HEK293 (cell line): ENCODE measurements around the gene IL20RA.
A peak's percentile ranks its signal among the peaks of the same experiment; 100 is the strongest.

Source experiments
- CTCF ChIA-PET: fragments of 350-600 bp; formaldehyde crosslinking; extraction: SDS; loops from one replicate; lab custom pipeline; 2021; ENCODE audit warnings: antibody characterized with exemption; lab: Yijun Ruan, JAX
- POLR2A ChIA-PET: fragments of 300-600 bp; formaldehyde crosslinking; extraction: SDS; loops from one replicate; lab custom pipeline; 2020; ENCODE audit warnings: antibody characterized with exemption, inconsistent platforms; lab: Yijun Ruan, JAX
- H3K27ac ChIP-seq: fragments of 200-500 bp; sonication (Bioruptor generic); 2 replicates; pipeline ENCODE4 v1.5.1; 2014; ENCODE audit warnings: low read depth, low read length, control low read depth, inconsistent platforms; ENCODE audit errors: extremely low read depth
- H3K36me3 ChIP-seq, 2 experiments: fragments of 200-500 bp in 1 of 2; sonication (Bioruptor generic) in 1 of 2; 1 replicate in 1 of 2; 2 replicates in 1 of 2; pipeline ENCODE4 v1.5.1; 2014 to 2017; ENCODE audit warnings: inconsistent platforms in 2 of 2, low read length in 2 of 2; ENCODE audit not compliant: control insufficient read depth in 2 of 2, insufficient read depth in 1 of 2
- H3K4me1 ChIP-seq: fragments of 200-500 bp; sonication (Bioruptor generic); 2 replicates; pipeline ENCODE4 v1.5.1; 2014; ENCODE audit warnings: mild to moderate bottlenecking, low read length, inconsistent platforms; ENCODE audit not compliant: control insufficient read depth, insufficient read depth
- H3K4me3 ChIP-seq: 2 replicates; pipeline ENCODE4 v1.5.1; 2011; ENCODE audit warnings: low read depth, mild to moderate bottlenecking, control low read depth, low read length, moderate library complexity
- H3K9me3 ChIP-seq: fragments of 200-500 bp; sonication (Bioruptor generic); 2 replicates; pipeline ENCODE4 v1.5.1; 2014; ENCODE audit warnings: low read depth, low read length, inconsistent platforms; ENCODE audit not compliant: control insufficient read depth, insufficient read depth
- EGR2 ChIP-seq: fragments of 450-650 bp; formaldehyde crosslinking; IDR thresholded peaks from 2 replicates; pipeline ENCODE4 v1.5.1; 2016; ENCODE audit warnings: low read depth, missing biosample characterization, missing genetic modification characterization
- ELK4 ChIP-seq: IDR thresholded peaks from 2 replicates; pipeline ENCODE4 v1.6.1; 2011; ENCODE audit warnings: mild to moderate bottlenecking, low read depth, low read length, borderline replicate concordance
- GLI2 ChIP-seq: fragments of 450-650 bp; formaldehyde crosslinking; IDR thresholded peaks from 2 replicates; pipeline ENCODE4; 2017; ENCODE audit warnings: missing biosample characterization, missing genetic modification characterization, low read depth, borderline replicate concordance
- GLIS2 ChIP-seq: fragments of 450-650 bp; formaldehyde crosslinking; IDR thresholded peaks from 2 replicates; pipeline ENCODE4 v1.5.1; 2016; ENCODE audit warnings: missing biosample characterization, missing genetic modification characterization
- HOXC10 ChIP-seq: sonication (generic); formaldehyde crosslinking; IDR thresholded peaks from 2 replicates; pipeline ENCODE4 v1.8.1; 2023; ENCODE audit warnings: mild to moderate bottlenecking, missing genetic modification reagents
- KLF9 ChIP-seq: fragments of 450-650 bp; formaldehyde crosslinking; IDR thresholded peaks from 2 replicates; pipeline ENCODE4 v1.5.1; 2016; ENCODE audit warnings: missing biosample characterization, missing genetic modification characterization, low read depth
- SCRT1 ChIP-seq: fragments of 450-650 bp; formaldehyde crosslinking; IDR thresholded peaks from 2 replicates; pipeline ENCODE4 v1.5.1; 2016; ENCODE audit warnings: missing biosample characterization, missing genetic modification characterization, borderline replicate concordance
- ZNF140 ChIP-seq: fragments of 450-650 bp; formaldehyde crosslinking; IDR thresholded peaks from 2 replicates; pipeline ENCODE4 v1.5.1; 2016; ENCODE audit warnings: missing biosample characterization, missing genetic modification characterization
- ZNF19 ChIP-seq: fragments of 450-650 bp; formaldehyde crosslinking; IDR thresholded peaks from 2 replicates; pipeline ENCODE4; 2016; ENCODE audit warnings: missing biosample characterization, missing genetic modification characterization, low read depth
- ZNF221 ChIP-seq: fragments of 450-650 bp; formaldehyde crosslinking; IDR thresholded peaks from 2 replicates; pipeline ENCODE4 v1.5.1; 2017; ENCODE audit warnings: missing biosample characterization, missing genetic modification characterization, borderline replicate concordance
- ZNF23 ChIP-seq: fragments of 450-650 bp; formaldehyde crosslinking; IDR thresholded peaks from 2 replicates; pipeline ENCODE4 v1.5.1; 2016; ENCODE audit warnings: missing biosample characterization, missing genetic modification characterization, borderline replicate concordance
- ZNF266 ChIP-seq: fragments of 450-650 bp; formaldehyde crosslinking; IDR thresholded peaks from 2 replicates; pipeline ENCODE4 v1.5.1; 2016; ENCODE audit warnings: missing biosample characterization, missing genetic modification characterization, low read depth
- ZNF426 ChIP-seq: fragments of 450-650 bp; formaldehyde crosslinking; IDR thresholded peaks from 2 replicates; pipeline ENCODE4 v1.5.1; 2017; ENCODE audit warnings: missing biosample characterization, missing genetic modification characterization, mild to moderate bottlenecking, inconsistent platforms, moderate library complexity
- ZNF610 ChIP-seq: fragments of 450-650 bp; formaldehyde crosslinking; IDR thresholded peaks from 2 replicates; pipeline ENCODE4 v1.5.1; 2016; ENCODE audit warnings: missing biosample characterization, missing genetic modification characterization, borderline replicate concordance
- ZNF624 ChIP-seq: fragments of 450-650 bp; formaldehyde crosslinking; IDR thresholded peaks from 2 replicates; pipeline ENCODE4 v1.5.1; 2017; ENCODE audit warnings: missing biosample characterization, missing genetic modification characterization
- ZNF654 ChIP-seq: fragments of 450-650 bp; formaldehyde crosslinking; IDR thresholded peaks from 2 replicates; pipeline ENCODE4 v1.5.1; 2016; ENCODE audit warnings: low read depth, missing biosample characterization, missing genetic modification characterization
- TF ChIP-seq, protein P1 (sequence below): fragments of 450-650 bp; formaldehyde crosslinking; IDR thresholded peaks from 2 replicates; pipeline ENCODE4 v1.5.1; 2016; ENCODE audit warnings: missing biosample characterization, missing genetic modification characterization
- TF ChIP-seq, protein P2 (sequence below): fragments of 450-650 bp; formaldehyde crosslinking; IDR thresholded peaks from 2 replicates; pipeline ENCODE4 v1.5.0; 2017; ENCODE audit warnings: missing biosample characterization, missing genetic modification characterization, borderline replicate concordance
- TF ChIP-seq, protein P3 (sequence below): fragments of 450-650 bp; formaldehyde crosslinking; IDR thresholded peaks from 2 replicates; pipeline ENCODE4 v1.5.1; 2016; ENCODE audit warnings: missing biosample characterization, missing genetic modification characterization, borderline replicate concordance

Gene IL20RA

GRCh38 chr6:136956590-136957544, 87.9 kb downstream of the IL20RA start:
- Histone ChIP-seq H3K4me3 (no peak overlapping the region), H3K36me3 (no peaks in the 10 kb centered on the region), H3K27ac (no peak overlapping the region), H3K9me3 (no peaks in the 10 kb centered on the region), H3K4me1 (peaks cover 7% of the 10 kb centered on the region)
- CTCF ChIA-PET = interaction anchor here (0.6 to 1.6 kb wide), 6 partner anchors 10 to 120 kb away, joined by 3 to 5 read pairs (median 4); no protein-coding TSS in a partner anchor
- TF ChIP-seq ZNF19 (tag by site-specific recombination) = no peak
- TF ChIP-seq ZNF654 (tag by site-specific recombination) = 0 out of 2 replicates have a peak, but pooled peaks have one; percentile 16
- POLR2A ChIA-PET = no interaction called here

DNA sequence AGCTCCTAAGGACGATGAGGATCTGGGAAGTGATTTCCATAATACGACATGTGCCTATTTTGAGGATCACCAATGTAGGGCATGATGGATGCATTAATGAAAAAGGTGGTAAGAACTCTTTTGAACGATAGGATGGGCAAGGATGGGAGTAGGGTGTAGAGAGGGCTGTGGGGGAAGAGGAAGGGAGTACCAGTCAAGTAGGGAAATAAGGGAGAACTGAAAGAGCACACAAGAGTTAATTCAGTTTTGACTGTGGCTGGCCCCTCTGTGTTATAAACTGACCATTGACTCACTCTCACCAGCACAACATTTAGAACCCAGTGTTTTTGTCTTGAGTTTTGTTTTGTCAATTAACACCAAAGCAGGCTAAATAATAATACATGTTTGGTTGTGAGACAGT, 89.6 kb downstream of the IL20RA start:
- H3K4me3 ChIP-seq = no peak overlapping the region
- ChIA-PET CTCF (no interaction called here), POLR2A (no interaction called here)
- H3K27ac ChIP-seq = no peak overlapping the region
- no peaks in the 10 kb centered on the region for H3K9me3 ChIP-seq
- H3K4me1 ChIP-seq = peaks cover 3% of the 10 kb centered on the region
- TF ChIP-seq ZNF140 (tag by site-specific recombination) = no peak
- TF ChIP-seq EGR2 (tag by site-specific recombination) = no peak
- TF ChIP-seq KLF9 (tag by site-specific recombination) = no peak
- TF ChIP-seq ZNF426 = no peak
- TF ChIP-seq, protein P1, sequence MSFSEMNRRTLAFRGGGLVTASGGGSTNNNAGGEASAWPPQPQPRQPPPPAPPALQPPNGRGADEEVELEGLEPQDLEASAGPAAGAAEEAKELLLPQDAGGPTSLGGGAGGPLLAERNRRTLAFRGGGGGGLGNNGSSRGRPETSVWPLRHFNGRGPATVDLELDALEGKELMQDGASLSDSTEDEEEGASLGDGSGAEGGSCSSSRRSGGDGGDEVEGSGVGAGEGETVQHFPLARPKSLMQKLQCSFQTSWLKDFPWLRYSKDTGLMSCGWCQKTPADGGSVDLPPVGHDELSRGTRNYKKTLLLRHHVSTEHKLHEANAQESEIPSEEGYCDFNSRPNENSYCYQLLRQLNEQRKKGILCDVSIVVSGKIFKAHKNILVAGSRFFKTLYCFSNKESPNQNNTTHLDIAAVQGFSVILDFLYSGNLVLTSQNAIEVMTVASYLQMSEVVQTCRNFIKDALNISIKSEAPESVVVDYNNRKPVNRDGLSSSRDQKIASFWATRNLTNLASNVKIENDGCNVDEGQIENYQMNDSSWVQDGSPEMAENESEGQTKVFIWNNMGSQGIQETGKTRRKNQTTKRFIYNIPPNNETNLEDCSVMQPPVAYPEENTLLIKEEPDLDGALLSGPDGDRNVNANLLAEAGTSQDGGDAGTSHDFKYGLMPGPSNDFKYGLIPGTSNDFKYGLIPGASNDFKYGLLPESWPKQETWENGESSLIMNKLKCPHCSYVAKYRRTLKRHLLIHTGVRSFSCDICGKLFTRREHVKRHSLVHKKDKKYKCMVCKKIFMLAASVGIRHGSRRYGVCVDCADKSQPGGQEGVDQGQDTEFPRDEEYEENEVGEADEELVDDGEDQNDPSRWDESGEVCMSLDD (tag by site-specific recombination) = no peak
- no peak for TF ChIP-seq GLI2 (tag by site-specific recombination)
- TF ChIP-seq ZNF221 = no peak
- no peak for TF ChIP-seq ZNF624 (tag by site-specific recombination)
- no peak for TF ChIP-seq HOXC10 (CRISPR knock-in tag)
- TF ChIP-seq SCRT1 (tag by site-specific recombination) = no peak
- TF ChIP-seq GLIS2 = no peak
- TF ChIP-seq ZNF23 (tag by site-specific recombination) = no peak
- no peak for TF ChIP-seq ELK4
- TF ChIP-seq, protein P2, sequence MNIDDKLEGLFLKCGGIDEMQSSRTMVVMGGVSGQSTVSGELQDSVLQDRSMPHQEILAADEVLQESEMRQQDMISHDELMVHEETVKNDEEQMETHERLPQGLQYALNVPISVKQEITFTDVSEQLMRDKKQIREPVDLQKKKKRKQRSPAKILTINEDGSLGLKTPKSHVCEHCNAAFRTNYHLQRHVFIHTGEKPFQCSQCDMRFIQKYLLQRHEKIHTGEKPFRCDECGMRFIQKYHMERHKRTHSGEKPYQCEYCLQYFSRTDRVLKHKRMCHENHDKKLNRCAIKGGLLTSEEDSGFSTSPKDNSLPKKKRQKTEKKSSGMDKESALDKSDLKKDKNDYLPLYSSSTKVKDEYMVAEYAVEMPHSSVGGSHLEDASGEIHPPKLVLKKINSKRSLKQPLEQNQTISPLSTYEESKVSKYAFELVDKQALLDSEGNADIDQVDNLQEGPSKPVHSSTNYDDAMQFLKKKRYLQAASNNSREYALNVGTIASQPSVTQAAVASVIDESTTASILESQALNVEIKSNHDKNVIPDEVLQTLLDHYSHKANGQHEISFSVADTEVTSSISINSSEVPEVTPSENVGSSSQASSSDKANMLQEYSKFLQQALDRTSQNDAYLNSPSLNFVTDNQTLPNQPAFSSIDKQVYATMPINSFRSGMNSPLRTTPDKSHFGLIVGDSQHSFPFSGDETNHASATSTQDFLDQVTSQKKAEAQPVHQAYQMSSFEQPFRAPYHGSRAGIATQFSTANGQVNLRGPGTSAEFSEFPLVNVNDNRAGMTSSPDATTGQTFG = no peak
- no peak for TF ChIP-seq ZNF610 (tag by site-specific recombination)
- TF ChIP-seq, protein P3, sequence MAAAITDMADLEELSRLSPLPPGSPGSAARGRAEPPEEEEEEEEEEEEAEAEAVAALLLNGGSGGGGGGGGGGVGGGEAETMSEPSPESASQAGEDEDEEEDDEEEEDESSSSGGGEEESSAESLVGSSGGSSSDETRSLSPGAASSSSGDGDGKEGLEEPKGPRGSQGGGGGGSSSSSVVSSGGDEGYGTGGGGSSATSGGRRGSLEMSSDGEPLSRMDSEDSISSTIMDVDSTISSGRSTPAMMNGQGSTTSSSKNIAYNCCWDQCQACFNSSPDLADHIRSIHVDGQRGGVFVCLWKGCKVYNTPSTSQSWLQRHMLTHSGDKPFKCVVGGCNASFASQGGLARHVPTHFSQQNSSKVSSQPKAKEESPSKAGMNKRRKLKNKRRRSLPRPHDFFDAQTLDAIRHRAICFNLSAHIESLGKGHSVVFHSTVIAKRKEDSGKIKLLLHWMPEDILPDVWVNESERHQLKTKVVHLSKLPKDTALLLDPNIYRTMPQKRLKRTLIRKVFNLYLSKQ = no peak
- no peak for TF ChIP-seq ZNF266 (tag by site-specific recombination)
- H3K36me3 ChIP-seq = no peaks in the 10 kb centered on the region
